Liver (tissue), 3 donors: ENCODE data around the gene NDRG4.

Experiments used
- CTCF ChIP-seq: fragments of 150-350 bp; IDR thresholded peaks from 2 replicates; pipeline ENCODE4 v1.5.1; 2017; ENCODE audit warnings: improper control_type of control experiment, low read depth, low read length; ENCODE audit not compliant: missing input control
- GABPA ChIP-seq, 2 donors: IDR thresholded peaks in 1 of 2; conservative IDR thresholded peaks in 1 of 2; 2 replicates each; pipeline ENCODE4 v1.6.1; 2016; ENCODE audit warnings: antibody characterized with exemption in 2 of 2, mild to moderate bottlenecking in 1 of 2, moderate library complexity in 1 of 2
- JUND ChIP-seq, 2 donors: IDR thresholded peaks; 2 replicates each; pipeline ENCODE4 v1.6.1; 2016; ENCODE audit warnings: antibody characterized with exemption in 2 of 2
- RAD21 ChIP-seq, 2 donors: IDR thresholded peaks; 2 replicates each; pipeline ENCODE4 v1.6.1; 2016; ENCODE audit warnings: antibody characterized with exemption in 2 of 2, mild to moderate bottlenecking in 2 of 2
- SP1 ChIP-seq: IDR thresholded peaks from 2 replicates; pipeline ENCODE4 v1.6.1; 2018; ENCODE audit warnings: antibody characterized with exemption, mild to moderate bottlenecking
- YY1 ChIP-seq: IDR thresholded peaks from 2 replicates; pipeline ENCODE4 v1.6.1; 2016; ENCODE audit warnings: antibody characterized with exemption, mild to moderate bottlenecking
- ZBTB33 ChIP-seq: IDR thresholded peaks from 2 replicates; pipeline ENCODE4 v1.6.1; 2016; ENCODE audit warnings: antibody characterized with exemption
- donor health status: healthy.
- donor health status: healthy.

DNA sequence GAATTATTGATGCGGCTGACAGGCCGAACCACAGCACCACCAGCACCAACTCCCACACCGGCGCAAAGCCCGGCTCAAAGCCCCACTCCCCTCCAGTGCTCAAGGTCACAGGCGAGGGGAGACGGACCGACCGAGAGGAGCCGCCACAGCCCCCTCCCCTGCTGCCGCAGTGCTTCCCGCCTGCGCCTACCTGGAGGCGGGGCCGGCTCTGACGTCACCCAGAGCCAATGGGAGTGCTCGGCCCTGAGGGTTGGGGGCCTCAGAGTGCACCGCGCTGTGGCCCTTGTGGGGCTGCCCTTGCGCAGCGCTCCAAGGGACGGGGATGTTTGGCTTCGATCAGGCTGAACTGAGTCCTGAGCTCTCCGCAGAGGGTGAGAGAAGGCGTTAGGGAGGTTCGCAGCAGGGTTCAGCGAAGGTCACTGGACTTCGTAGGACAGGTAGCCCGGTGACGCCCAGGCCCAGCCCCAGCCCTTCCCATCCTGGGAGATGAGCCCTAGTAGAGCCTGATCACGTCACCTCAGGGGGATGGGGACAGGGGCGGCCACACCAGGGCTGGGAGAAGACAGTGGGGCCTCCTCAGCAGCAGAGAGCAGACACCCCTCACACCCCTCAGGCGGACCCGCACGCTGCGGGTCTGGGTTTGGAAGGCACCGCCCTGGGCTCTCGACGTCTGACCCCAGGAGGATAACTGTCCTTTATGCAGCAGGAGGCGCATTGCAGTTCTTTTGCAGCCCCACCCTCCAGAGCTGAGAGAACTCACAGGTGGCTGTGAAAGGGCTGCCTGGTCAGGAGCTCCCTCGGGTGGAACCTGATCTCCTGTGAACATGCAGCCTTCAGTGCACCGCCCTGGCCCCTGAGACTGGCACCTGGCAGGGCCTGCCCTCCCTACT, 1.5 kb downstream of the NDRG4 start:
- TF ChIP-seq SP1 (no peak), CTCF (no peak), ZBTB33 (no peak), RAD21 (IDR thresholded peaks at IDR 0.05) (no peak), GABPA (IDR thresholded peaks at IDR 0.05 in 1 of 2, conservative IDR thresholded peaks at IDR 0.05 in 1 of 2) (no peak), YY1 (no peak), JUND (IDR thresholded peaks at IDR 0.05) (no peak)
